Activated CD4-positive, CD25-positive, alpha-beta regulatory T cell treated with anti-CD3 and anti-CD28 coated beads, Interleukin-2, amount 50 U/mL, for 16 hours (primary cell): ENCODE results near the gene CRYL1.

ENCODE experiments used
- DNase-seq: peaks from one replicate; pipeline ENCODE4 v3.0.0-alpha.2; 2020; ENCODE audit warnings: low read depth, low spot score

Gene CRYL1

GRCh38 chr13:20426766-20427448 is 98.8 kb downstream of the CRYL1 start:
- no peak for DNase-seq

GRCh38 chr13:20425819-20426219 is 99.8 kb downstream of the CRYL1 start:
- no peak for DNase-seq

DNA sequence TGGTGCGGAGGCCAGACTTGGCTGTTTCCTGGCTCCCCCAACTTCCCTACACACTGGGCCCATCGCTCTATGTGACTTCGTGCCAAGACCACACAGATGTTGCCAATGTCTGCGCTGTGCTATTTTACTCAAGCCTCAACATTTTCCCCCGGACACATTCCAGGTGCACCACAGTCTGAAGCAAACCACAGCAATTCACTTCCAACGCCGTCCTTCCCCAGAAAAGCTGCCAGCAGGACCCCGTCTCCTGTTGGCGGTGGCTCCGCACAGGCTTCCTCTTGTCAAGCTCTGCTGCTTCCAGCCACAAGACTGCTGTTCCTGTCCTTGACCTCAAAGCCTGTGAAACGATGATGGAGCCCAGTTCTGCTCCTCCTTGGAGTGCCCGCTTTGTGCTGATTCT is 100.7 kb downstream of the CRYL1 start:
- DNase-seq: no peak

GRCh38 chr13:20424559-20424852 is 101.2 kb downstream of the CRYL1 start:
- no peak for DNase-seq

DNA sequence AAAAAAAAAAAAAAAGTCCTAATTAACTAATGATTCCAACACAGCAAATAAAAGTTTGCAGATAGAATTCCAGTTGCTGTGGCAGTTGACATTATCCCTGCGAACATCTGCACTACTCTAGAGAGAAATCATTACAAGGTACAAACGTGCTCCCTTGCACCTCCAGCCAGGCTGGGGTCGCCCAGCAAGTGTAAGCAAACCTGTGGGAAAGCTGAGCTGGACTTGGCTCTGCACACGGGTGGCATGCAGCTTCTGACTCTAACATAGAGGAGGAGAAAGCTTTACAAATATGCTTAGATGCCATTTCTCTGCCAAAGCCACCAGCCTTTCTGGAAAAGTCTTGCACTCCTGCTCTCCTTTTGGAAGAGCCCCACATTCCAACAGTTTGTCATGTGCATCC is 103.3 kb downstream of the CRYL1 start:
- no peak for DNase-seq

- no peak for DNase-seq
These were observed 104.7 kb downstream of the CRYL1 start for GRCh38 chr13:20420938-20421337.

DNA sequence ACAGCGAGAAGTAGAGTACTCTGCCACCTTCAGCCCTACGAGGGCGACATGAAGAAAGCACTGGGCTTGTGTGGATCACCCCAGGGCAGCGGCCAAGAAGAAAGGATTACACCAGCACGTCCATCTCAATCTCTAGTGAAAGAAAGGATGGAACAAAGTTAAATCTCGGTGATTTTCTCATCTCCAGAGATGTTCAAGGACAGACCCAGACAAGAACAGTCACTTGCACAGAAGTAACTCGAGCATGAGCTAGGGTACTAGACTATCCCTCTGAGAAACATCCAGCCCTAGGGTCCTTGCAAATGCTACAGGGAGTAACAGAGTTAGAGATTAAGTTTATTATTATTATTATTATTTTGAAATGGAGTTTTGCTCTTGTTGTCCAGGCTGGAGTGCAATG is 106.7 kb downstream of the CRYL1 start:
- no peak for DNase-seq

DNA sequence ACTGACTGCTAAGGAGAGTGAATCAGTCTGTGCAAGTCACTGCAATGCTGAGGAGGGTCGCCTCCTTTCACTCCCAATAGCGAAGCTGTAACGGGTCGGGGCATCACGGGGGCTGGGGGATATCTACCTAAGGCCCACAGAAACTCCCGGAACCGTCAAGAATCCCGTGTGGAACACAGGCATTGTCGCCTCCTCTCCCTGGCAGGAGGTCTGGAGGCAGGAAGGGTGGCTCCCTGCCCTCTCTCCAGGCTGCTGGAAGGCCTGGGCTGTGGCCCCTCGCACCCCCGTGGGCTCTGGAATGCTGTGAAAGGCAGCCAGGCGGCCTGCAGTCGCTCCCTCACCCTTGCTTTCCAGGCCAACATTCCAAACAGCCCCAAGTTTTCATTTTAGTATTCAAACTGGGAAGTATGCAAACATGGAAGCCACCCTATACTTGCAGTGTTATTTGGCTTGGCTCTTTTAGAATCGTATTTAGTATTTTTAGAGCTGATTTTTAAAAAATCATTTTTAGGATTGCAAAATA is 109.4 kb downstream of the CRYL1 start:
- no peak for DNase-seq

GRCh38 chr13:20415694-20416107 is 110.0 kb downstream of the CRYL1 start:
- no peak for DNase-seq

- no peak for DNase-seq
These were observed 110.4 kb downstream of the CRYL1 start for GRCh38 chr13:20415306-20415679.

- DNase-seq: no peak
These were observed 110.9 kb downstream of the CRYL1 start for GRCh38 chr13:20414546-20415305.

DNA sequence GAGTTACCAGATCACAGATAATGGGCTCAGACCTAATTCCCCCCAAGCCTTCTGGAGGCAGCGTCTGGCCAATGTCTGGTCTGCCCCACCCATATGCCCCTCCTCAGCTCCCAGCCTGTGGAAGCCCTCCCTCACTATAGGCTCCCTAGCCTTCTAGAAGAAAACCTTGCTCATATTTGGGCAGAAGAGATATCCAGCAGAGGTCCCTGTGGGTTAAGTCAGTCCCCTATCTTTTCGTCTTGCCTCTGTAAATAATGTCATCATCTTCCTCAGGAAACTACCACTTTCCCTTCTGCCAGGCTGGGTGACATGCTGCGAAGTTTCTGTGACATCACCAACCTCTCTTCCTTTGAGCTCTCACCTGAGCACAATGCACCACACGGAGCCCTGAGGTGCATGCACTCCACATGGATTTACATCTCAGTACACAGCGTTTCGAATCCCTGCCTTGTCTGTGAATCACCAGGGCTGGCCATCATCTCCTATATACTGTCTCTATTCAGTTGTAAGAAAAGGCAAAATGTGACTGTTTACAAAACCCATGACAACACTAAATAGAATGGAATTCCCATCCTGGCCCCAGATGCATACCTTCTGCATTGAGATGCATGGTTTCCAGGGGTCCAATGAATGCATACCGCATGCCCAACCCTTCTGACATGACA is 112.8 kb downstream of the CRYL1 start:
- DNase-seq: no peak

GRCh38 chr13:20411638-20412342 is 113.9 kb downstream of the CRYL1 start:
- no peak for DNase-seq

DNA sequence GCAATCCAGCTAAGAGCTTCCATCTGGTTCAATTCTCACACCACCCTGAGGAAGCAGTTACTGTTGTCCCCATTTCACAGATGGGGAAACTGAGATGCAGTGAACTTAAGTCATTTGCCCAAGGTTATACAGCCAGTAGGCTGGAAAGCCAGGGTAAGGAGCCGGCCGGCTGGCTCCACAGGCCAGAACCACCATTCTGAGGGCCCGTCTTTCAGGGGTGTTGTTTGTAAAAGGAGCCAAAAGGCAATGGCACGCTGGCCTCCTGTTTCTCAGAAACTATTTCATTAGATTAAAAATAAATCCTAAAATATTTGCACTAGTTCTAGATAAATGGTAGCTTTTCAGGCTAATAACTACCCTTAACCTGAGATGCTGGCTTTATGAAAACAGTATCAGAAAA is 114.9 kb downstream of the CRYL1 start:
- DNase-seq: no peak

- DNase-seq: no peak
These were observed 117.5 kb downstream of the CRYL1 start for GRCh38 chr13:20408181-20408580.

DNA sequence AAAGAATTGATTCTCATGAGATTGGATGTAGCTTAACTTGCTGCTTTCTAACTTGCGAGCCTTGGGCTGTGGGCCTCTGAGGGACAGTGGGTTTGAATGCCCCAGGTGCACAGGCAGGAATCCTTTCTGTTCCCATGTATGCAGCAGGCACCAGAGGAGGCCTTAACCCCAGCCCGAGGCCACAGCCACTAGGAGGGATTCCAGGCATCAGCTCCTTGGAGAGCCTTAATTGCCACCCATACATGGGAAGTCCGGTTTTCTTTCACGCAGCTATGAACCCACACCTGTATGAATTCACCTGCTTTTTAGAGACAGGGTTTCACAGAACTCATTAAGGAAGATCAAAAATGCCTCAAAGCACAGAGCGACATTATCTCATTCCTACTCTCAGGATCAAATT is 117.9 kb downstream of the CRYL1 start:
- no peak for DNase-seq

- no peak for DNase-seq
These were observed 120.0 kb downstream of the CRYL1 start for GRCh38 chr13:20405691-20406090.

GRCh38 chr13:20404488-20405222 is 121.0 kb downstream of the CRYL1 start:
- no peak for DNase-seq

GRCh38 chr13:20403826-20404225 is 121.8 kb downstream of the CRYL1 start:
- no peak for DNase-seq

GRCh38 chr13:20402881-20403280 is 122.8 kb downstream of the CRYL1 start:
- no peak for DNase-seq
